22Rv1 (cell line): ENCODE measurements around the gene METAP1D.

Experiments
- ZFX ChIP-seq: fragments of 450-650 bp; IDR thresholded peaks from 2 replicates; pipeline ENCODE4 v1.6.1; 2017; ENCODE audit warnings: antibody characterized with exemption, borderline replicate concordance
- TF ChIP-seq, protein P1 (sequence below): fragments of 450-650 bp; IDR thresholded peaks from 2 replicates; pipeline ENCODE4 v1.5.1; 2017; ENCODE audit warnings: mild to moderate bottlenecking

DNA sequence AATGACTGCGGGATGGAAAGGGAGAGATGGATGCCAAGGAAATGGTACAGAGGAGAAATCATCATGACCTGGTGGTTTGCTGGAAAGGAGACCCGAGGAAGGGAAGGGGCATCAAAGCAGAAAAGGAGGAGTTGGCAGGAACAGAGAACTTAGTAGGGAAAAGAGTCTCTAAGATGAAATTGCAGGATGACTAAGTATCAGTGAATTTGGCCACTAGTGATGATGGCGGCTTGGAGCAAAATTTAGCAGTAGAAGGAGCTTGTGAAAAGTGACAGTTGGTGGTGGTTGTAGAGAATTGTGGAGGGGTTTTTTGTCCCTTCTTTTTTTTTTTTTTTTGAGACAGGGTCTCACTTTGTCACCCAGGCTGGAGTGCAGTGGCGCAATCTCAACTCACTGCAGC lies 10.1 kb downstream of the METAP1D start:
- TF ChIP-seq, protein P1, sequence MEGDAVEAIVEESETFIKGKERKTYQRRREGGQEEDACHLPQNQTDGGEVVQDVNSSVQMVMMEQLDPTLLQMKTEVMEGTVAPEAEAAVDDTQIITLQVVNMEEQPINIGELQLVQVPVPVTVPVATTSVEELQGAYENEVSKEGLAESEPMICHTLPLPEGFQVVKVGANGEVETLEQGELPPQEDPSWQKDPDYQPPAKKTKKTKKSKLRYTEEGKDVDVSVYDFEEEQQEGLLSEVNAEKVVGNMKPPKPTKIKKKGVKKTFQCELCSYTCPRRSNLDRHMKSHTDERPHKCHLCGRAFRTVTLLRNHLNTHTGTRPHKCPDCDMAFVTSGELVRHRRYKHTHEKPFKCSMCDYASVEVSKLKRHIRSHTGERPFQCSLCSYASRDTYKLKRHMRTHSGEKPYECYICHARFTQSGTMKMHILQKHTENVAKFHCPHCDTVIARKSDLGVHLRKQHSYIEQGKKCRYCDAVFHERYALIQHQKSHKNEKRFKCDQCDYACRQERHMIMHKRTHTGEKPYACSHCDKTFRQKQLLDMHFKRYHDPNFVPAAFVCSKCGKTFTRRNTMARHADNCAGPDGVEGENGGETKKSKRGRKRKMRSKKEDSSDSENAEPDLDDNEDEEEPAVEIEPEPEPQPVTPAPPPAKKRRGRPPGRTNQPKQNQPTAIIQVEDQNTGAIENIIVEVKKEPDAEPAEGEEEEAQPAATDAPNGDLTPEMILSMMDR: no peak
- TF ChIP-seq ZFX: no peak
